Stimulated activated CD8-positive, alpha-beta memory T cell treated with anti-CD3 and anti-CD28 coated beads, Interleukin-4, amount 100 ng/mL, for 1 hour (primary cell): ENCODE data around the gene ADCK2.
"Not testable (repeated sequence)": the region's sequence is repeated elsewhere in the genome, so short reads cannot be mapped to it uniquely, and the experiment has no call there.

Source experiments
- DNase-seq, 2 donors: peaks; one replicate each; pipeline ENCODE4 v3.0.0-alpha.2; 2020; ENCODE audit warnings: low read depth in 2 of 2, low spot score in 1 of 2

The ADCK2 gene

GRCh38 chr7:140645166-140645900, 27.4 kb upstream of the ADCK2 start:
- no peak for DNase-seq

- DNase-seq: no peak
Measured at GRCh38 chr7:140646931-140647647, 25.7 kb upstream of the ADCK2 start.

- DNase-seq: no peak
Measured at GRCh38 chr7:140649556-140650205, 23.1 kb upstream of the ADCK2 start.

DNA sequence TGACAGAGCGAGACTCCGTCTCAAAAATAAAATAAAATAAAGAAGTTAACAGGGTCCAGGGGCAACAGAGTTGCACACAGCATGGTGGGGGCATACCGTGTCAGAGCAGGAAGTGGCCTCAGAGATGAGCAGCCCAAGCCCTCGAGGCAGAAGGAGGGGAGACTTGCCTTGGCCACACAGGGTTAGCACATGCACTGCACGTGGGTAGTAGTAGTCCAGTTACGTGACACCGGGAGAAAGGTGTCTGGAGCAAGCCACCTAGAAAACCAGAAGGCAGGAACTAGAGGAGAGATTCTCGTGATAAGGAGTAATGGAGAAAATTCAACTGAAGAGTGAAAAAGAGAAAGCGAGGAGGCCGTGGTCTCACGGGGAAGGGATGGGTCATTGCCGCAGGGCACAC, 22.4 kb upstream of the ADCK2 start:
- no peak for DNase-seq

DNA sequence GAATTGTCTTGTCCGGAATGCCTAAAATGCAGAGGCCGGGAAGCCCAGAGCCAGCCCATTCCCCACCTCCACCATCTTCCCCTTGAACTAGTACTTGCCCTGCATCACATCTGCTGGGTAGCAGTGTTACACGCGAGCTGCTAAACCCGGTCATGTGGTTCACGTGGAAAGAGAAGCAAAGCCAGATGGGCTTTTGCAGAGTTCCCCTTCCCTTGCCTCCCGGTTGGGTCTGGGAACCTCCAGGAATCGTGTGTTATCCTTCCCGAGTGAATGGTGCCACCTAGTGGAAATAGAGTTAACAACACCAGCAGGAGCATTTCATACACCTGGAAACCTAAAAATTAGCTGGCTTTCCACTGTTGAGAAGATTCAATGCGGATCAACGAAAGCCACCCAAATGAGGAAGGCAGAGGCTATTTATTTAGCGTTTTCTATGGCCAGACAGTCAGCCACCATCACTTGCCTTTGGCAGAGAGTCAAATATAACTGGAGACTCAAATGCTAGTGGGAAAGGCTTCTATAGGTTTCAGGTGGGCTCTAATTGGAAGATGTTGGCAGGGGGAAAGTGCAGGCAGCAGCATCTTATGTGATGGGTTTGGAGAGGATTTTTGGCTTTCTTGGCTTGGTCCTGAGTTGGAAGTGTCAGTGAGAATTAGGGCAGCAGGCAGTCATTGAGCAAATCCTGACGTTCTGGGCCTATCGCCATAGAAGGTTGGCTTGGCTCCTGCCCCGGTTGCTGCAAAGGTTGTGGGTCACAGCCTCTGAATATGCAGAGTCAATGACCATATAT, 19.2 kb upstream of the ADCK2 start:
- no peak for DNase-seq

DNA sequence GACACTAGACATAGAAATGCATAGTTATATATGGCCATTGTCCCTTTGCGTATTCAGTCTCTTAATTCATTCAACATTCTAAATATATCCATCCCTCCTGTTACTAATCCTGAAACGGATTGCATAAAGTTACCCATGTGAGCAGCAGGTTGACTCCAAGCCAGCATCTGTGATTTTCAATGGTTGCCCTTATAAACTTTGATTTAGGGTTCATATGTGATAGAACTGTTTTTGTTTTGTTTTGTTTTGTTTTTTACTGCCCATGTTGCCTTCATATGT, 18.7 kb upstream of the ADCK2 start:
- DNase-seq: no peak

- DNase-seq: no peak
Measured at GRCh38 chr7:140654661-140655060, 18.1 kb upstream of the ADCK2 start.

- no peak for DNase-seq
Measured at GRCh38 chr7:140655511-140656408, 17.0 kb upstream of the ADCK2 start.

- no peak for DNase-seq
Measured at GRCh38 chr7:140656548-140657515, 15.9 kb upstream of the ADCK2 start.

- no peak for DNase-seq
Measured at GRCh38 chr7:140657891-140658290, 14.9 kb upstream of the ADCK2 start.

DNA sequence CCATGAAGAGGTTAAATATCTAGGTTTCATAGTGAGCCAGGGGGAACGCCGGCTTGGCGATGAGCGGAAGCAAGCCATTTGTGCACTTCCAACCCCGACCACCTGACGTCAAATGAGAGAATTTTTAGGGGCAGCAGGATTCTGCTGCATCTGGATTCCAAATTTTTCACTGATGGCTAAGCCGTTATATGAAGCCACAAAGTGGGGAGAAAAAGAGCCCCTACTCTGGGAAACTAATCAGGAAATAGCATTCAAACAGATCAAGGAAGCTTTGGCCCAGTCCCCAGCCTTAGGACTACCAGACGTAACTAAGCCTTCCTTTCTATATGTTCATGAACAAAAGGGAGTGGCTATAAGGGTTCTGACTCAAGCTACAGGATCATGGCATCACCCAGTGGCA, 12.9 kb upstream of the ADCK2 start:
- no peak for DNase-seq

GRCh38 chr7:140661124-140661523, 11.6 kb upstream of the ADCK2 start:
- no peak for DNase-seq

- DNase-seq: not testable (repeated sequence)
Measured at GRCh38 chr7:140662938-140663337, 9.8 kb upstream of the ADCK2 start.

GRCh38 chr7:140667476-140667875, 5.3 kb upstream of the ADCK2 start:
- DNase-seq: no peak

GRCh38 chr7:140668641-140669040, 4.1 kb upstream of the ADCK2 start:
- DNase-seq: no peak

DNA sequence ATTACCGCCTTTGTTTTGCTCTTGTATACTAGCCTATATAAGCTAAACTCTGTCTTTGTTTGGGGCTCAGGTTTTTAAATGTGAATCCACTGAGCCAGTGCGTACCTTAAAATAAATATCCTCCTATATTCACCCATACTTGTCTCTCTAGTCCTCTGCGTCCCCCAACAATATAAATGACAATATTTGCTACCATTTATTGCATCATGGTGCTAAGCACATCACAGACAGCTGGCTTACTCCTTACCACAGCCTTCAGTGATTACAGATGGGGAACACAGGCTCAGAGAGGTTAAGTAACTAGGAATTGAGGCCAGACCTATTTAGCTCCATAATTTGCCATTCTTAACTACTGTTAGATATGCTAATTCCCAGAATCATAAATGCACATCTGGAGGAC, 3.4 kb upstream of the ADCK2 start:
- DNase-seq: no peak

- not testable (repeated sequence) for DNase-seq
Measured at GRCh38 chr7:140669862-140670261, 2.9 kb upstream of the ADCK2 start.

DNA sequence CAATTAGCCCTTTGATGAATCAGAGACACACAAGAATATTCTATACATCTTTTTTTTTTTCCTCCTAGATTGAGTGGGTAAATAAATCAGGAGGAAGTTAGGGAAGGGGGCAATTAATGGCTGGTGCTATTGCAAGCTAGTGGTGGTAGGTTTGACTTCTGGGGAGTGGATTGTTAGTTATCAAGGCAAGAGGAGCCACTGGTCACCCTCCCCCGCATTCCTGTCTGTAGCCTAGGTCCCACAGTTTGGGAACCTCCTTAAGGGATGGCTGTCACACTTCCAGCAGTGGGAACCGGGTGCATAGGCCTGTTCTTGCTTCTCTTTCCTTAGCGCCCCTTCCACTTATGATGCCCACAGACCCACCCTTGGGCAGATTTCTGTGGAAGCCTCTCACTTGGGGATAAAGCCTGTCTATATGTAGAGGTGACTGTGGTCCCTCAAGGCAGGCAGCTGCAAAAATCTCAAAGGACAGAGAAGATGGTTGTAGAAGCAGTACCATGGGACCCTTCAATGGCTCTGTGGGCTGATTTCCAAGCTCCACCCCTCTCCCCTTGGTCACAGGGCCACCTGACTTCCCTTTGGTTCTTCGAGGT, 2.3 kb upstream of the ADCK2 start:
- DNase-seq: no peak

GRCh38 chr7:140671966-140672365, 779 bp upstream of the ADCK2 start:
- no peak for DNase-seq
